VCaP (cell line): ENCODE measurements around the gene METTL2B.
"Not testable (repeated sequence)": the region's sequence is repeated elsewhere in the genome, so short reads cannot be mapped to it uniquely, and the experiment has no call there.

Source experiments
- H3K27ac ChIP-seq: fragments of 450-650 bp; 2 replicates; pipeline ENCODE4 v1.5.1; 2017
- CTCF ChIP-seq: fragments of 450-650 bp; conservative IDR thresholded peaks from 2 replicates; pipeline ENCODE4 v1.5.1; 2017; ENCODE audit warnings: mild to moderate bottlenecking, moderate library complexity

Gene METTL2B

GRCh38 chr7:128458956-128459355 is 17.6 kb upstream of the METTL2B start:
- peak overlapping the region; percentile 90; the same call in 1 of the 2 replicates for H3K27ac ChIP-seq
- no peak for TF ChIP-seq CTCF

GRCh38 chr7:128459394-128459878 is 17.1 kb upstream of the METTL2B start:
- TF ChIP-seq CTCF, result peak; percentile 85
- 0 out of 2 replicates have a peak overlapping the region, but pooled peaks have one; percentile 6 for H3K27ac ChIP-seq

GRCh38 chr7:128462460-128462859 is 14.1 kb upstream of the METTL2B start:
- no peak overlapping the region for H3K27ac ChIP-seq
- no peak for TF ChIP-seq CTCF

GRCh38 chr7:128463345-128463744 is 13.2 kb upstream of the METTL2B start:
- not testable (repeated sequence) for H3K27ac ChIP-seq

GRCh38 chr7:128463933-128464332 is 12.6 kb upstream of the METTL2B start:
- H3K27ac ChIP-seq, result not testable (repeated sequence)

GRCh38 chr7:128466871-128467270 is 9.7 kb upstream of the METTL2B start:
- not testable (repeated sequence) for H3K27ac ChIP-seq

GRCh38 chr7:128477336-128477690 is 765 bp downstream of the METTL2B start:
- peak overlapping the region; percentile 84 for H3K27ac ChIP-seq

GRCh38 chr7:128479082-128479481 is 2.5 kb downstream of the METTL2B start:
- not testable (repeated sequence) for H3K27ac ChIP-seq

- H3K27ac ChIP-seq, result not testable (repeated sequence)
Measured at GRCh38 chr7:128488134-128488533, 11.6 kb downstream of the METTL2B start.

GRCh38 chr7:128497405-128497804 is 20.9 kb downstream of the METTL2B start:
- H3K27ac ChIP-seq, result no peak overlapping the region

GRCh38 chr7:128505416-128505815 is 28.9 kb downstream of the METTL2B start:
- H3K27ac ChIP-seq, result not testable (repeated sequence)

More at GRCh38 chr7:128497405-128497804, 20.9 kb downstream of the METTL2B start:
- TF ChIP-seq CTCF, result no peak

GRCh38 chr7:128506819-128507218 is 30.3 kb downstream of the METTL2B start:
- H3K27ac ChIP-seq, result not testable (repeated sequence)

GRCh38 chr7:128507321-128507993 is 30.9 kb downstream of the METTL2B start:
- H3K27ac ChIP-seq, result not testable (repeated sequence)

GRCh38 chr7:128511692-128512091 is 35.1 kb downstream of the METTL2B start:
- not testable (repeated sequence) for H3K27ac ChIP-seq

GRCh38 chr7:128515232-128515631 is 38.7 kb downstream of the METTL2B start:
- H3K27ac ChIP-seq, result not testable (repeated sequence)

GRCh38 chr7:128517023-128517422 is 40.5 kb downstream of the METTL2B start:
- H3K27ac ChIP-seq, result not testable (repeated sequence)

GRCh38 chr7:128523226-128523931 is 46.8 kb downstream of the METTL2B start:
- not testable (repeated sequence) for H3K27ac ChIP-seq
